ENCODE results near the gene SNX20. TPM values are rescaled to one million over a fixed set of nuclear protein-coding genes. Genes with fewer than 3 reads are reported as not detected.

SNX20 gene
- total and polyA plus RNA-seq, 10 of the 15 experiments (the other 5 are each of a cell fraction or from before 2014, with no cell fraction given), result 4.6 to 30.8 (median 21.9) TPM

GRCh38 chr16:50679266-50679665 is 1.8 kb downstream of the SNX20 start (continued):
- TF ChIP-seq POLR2A (IDR thresholded peaks at IDR 0.05; ENCODE audit: low read depth, low read length), result 0 out of 2 replicates have a peak, but pooled peaks have one; percentile 22
- no peak for TF ChIP-seq MYC (IDR thresholded peaks at IDR 0.05; ENCODE audit: insufficient read depth, insufficient read length, insufficient replicate concordance, low read length, severe bottlenecking)

- ChIA-PET POLR2A (interaction anchor here (1.4 to 5.2 kb wide), 5 partner anchors 18 to 66 kb away, joined by 4 to 42 read pairs (median 6); partner anchors contain the start of gene CYLD), CTCF (interaction anchor here (1.0 to 20.9 kb wide), 17 partner anchors 9 to 406 kb away, joined by 3 to 636 read pairs (median 4); partner anchors contain the start of gene CYLD), SMC1A (ENCODE audit: uncharacterized antibody, unreplicated experiment) (interaction anchor here (0.8 to 24.8 kb wide), 13 partner anchors 9 to 610 kb away, joined by 3 to 600 read pairs (median 5); partner anchors contain the start of genes CYLD and NOD2), RAD21 (ENCODE audit: unreplicated experiment) (interaction anchor here (0.9 to 29.0 kb wide), 7 partner anchors 11 to 404 kb away, joined by 3 to 578 read pairs (median 6); partner anchors contain the start of gene CYLD)
- FAIRE-seq (no peak), ATAC-seq (no peak), DNase-seq (ENCODE audit: low read depth, low spot score) (no peak)
- Histone ChIP-seq H3K27me3 (replicated peaks in 1 of 2; ENCODE audit: control insufficient read depth in 2 of 2, insufficient read depth in 2 of 2, low read length in 1 of 2) (no peaks in the 10 kb centered on the region), H3K9ac (ENCODE audit: control insufficient read depth, insufficient read depth, low read length) (no peak overlapping the region), H3K36me3 (ENCODE audit: control insufficient read depth in 2 of 2, insufficient read depth in 2 of 2, low read length in 1 of 2) (peaks cover 8 to 17% of the 10 kb centered on the region in 2 experiments), H3K4me3 (peak overlapping the region; percentile 72; the same call in 1 of the 2 replicates), H3K4me2 (ENCODE audit: control insufficient read depth, insufficient read depth) (peak overlapping the region; percentile 38), H3K27ac (ENCODE audit: control insufficient read depth, insufficient read depth) (no peak overlapping the region), H2AFZ (ENCODE audit: control insufficient read depth, low read depth, low read length) (no peak overlapping the region), H3K4me1 (ENCODE audit: control insufficient read depth, insufficient read depth, low read length) (peaks cover 24% of the 10 kb centered on the region), H3K79me2 (ENCODE audit: control insufficient read depth, insufficient read depth, low read length) (peaks cover 43% of the 10 kb centered on the region), H3K9me3 (replicated peaks; ENCODE audit: control insufficient read depth, insufficient read depth, low read length) (peaks cover 4% of the 10 kb centered on the region; the same call in 2 of the 3 replicates), H4K20me1 (ENCODE audit: control insufficient read depth, insufficient read depth) (no peaks in the 10 kb centered on the region)
- TF ChIP-seq BCL3 (IDR thresholded peaks at IDR 0.05; ENCODE audit: borderline replicate concordance, insufficient read depth, low read depth, low read length, poor library complexity, severe bottlenecking) (no peak), SPI1 (IDR thresholded peaks at IDR 0.05; ENCODE audit: borderline replicate concordance, insufficient read depth, low read depth, low read length) (peak; percentile 40; the same call in 1 of the 2 replicates)
- BruUV-seq (replicated peaks), result no TSS peak
- 80% methylated on average over 3 of the region's 3 CpGs for WGBS (ENCODE audit: insufficient coverage, insufficient replicate concordance, low lambda C conversion rate, missing lambda C conversion rate)
- intact Hi-C loops (cut with micrococcal nuclease; ENCODE audit: unreplicated experiment) (no loop called here), in situ Hi-C loops (cut with MboI) (no loop called here)
These were observed 2.6 kb downstream of the SNX20 start for GRCh38 chr16:50678531-50678930.

Data from GM12878 (cell line).